SK-N-SH (cell line): ENCODE results near the gene TAB3. TPM values are rescaled to one million over a fixed set of nuclear protein-coding genes. Genes with fewer than 3 reads are reported as not detected.

Experiments
- CTCF ChIA-PET: fragments of 300-600, 350-600 bp; formaldehyde crosslinking; extraction: SDS; loops from one replicate; lab custom pipeline; 2021; lab: Yijun Ruan, JAX
- POLR2A ChIA-PET: fragments of 350-600 bp; sonication (Branson Sonifier 250); formaldehyde crosslinking; extraction: SDS; loops from one replicate; lab custom pipeline; 2020; ENCODE audit warnings: antibody characterized with exemption, inconsistent platforms; lab: Yijun Ruan, JAX
- DNase-seq: peaks from one replicate; pipeline ENCODE4 v3.0.0; 2012
- H2AFZ ChIP-seq: fragments of 200-600 bp; sonication (generic); 2 replicates; pipeline ENCODE4 v1.8.1; 2016; ENCODE audit warnings: antibody characterized with exemption, mild to moderate bottlenecking, low read depth
- H3F3A ChIP-seq: fragments of 200-600 bp; sonication (generic); replicated peaks from 2 replicates; pipeline ENCODE3; 2016; ENCODE audit warnings: antibody characterized with exemption, mild to moderate bottlenecking; ENCODE audit not compliant: insufficient read depth
- H3K27ac ChIP-seq, 2 experiments: fragments of 200-500 bp in 1 of 2; fragments of 200-600 bp in 1 of 2; sonication (Bioruptor generic) in 1 of 2; sonication (generic), shearing (Covaris generic) in 1 of 2; 2 replicates each; pipeline versions ENCODE4 v1.5.1 to v1.6.1; 2014 to 2016; ENCODE audit warnings: low read depth in 2 of 2, inconsistent platforms in 1 of 2, low read length in 1 of 2, mild to moderate bottlenecking in 1 of 2, mixed read lengths in 1 of 2
- H3K27me3 ChIP-seq: fragments of 200-600 bp; sonication (generic), shearing (Covaris generic); 2 replicates; pipeline ENCODE4 v1.6.1; 2016; ENCODE audit warnings: mixed run types; ENCODE audit not compliant: insufficient read depth
- H3K36me3 ChIP-seq, 2 experiments: fragments of 200-500 bp in 1 of 2; fragments of 200-600 bp in 1 of 2; sonication (Bioruptor generic) in 1 of 2; sonication (generic) in 1 of 2; replicated peaks in 1 of 2; 2 replicates each; pipeline versions ENCODE3 to v1.5.1; 2014 to 2016; ENCODE audit warnings: low read length in 1 of 2, mild to moderate bottlenecking in 1 of 2; ENCODE audit not compliant: insufficient read depth in 2 of 2, control insufficient read depth in 1 of 2
- H3K4me1 ChIP-seq, 2 experiments: fragments of 200-500 bp in 1 of 2; fragments of 200-600 bp in 1 of 2; sonication (Bioruptor generic) in 1 of 2; sonication (generic), shearing (Covaris generic) in 1 of 2; 2 replicates each; pipeline versions ENCODE4 v1.5.1 to v1.6.1; 2014 to 2016; ENCODE audit warnings: low read depth in 1 of 2, low read length in 1 of 2, mixed run types in 1 of 2; ENCODE audit not compliant: insufficient read depth in 2 of 2, control insufficient read depth in 1 of 2
- H3K4me2 ChIP-seq: fragments of 200-600 bp; sonication (generic), shearing (Covaris generic); 2 replicates; pipeline ENCODE4 v1.6.1; 2017; ENCODE audit warnings: mixed run types
- H3K4me3 ChIP-seq, 2 experiments: fragments of 200-500 bp in 1 of 2; fragments of 200-600 bp in 1 of 2; sonication (Bioruptor generic) in 1 of 2; sonication (generic), shearing (Covaris generic) in 1 of 2; 2 replicates each; pipeline versions ENCODE4 v1.5.1 to v1.8.1; 2014 to 2016; ENCODE audit warnings: low read depth in 2 of 2, inconsistent platforms in 1 of 2, low read length in 1 of 2, mild to moderate bottlenecking in 1 of 2, mixed read lengths in 1 of 2, moderate library complexity in 1 of 2
- H3K79me2 ChIP-seq: fragments of 200-600 bp; sonication (generic); 2 replicates; pipeline ENCODE4 v1.8.1; 2017; ENCODE audit warnings: mild to moderate bottlenecking; ENCODE audit not compliant: insufficient read depth
- H3K9ac ChIP-seq: fragments of 200-600 bp; sonication (generic); 2 replicates; pipeline ENCODE4 v1.6.1; 2017; ENCODE audit warnings: mixed run types
- H3K9me2 ChIP-seq: fragments of 200-600 bp; sonication (generic); 2 replicates; pipeline ENCODE4 v1.6.1; 2017; ENCODE audit warnings: mixed run types
- H3K9me3 ChIP-seq: fragments of 200-600 bp; sonication (generic); 2 replicates; pipeline ENCODE4 v1.6.1; 2017; ENCODE audit warnings: mixed run types, mild to moderate bottlenecking, moderate library complexity
- H4K20me1 ChIP-seq: fragments of 200-600 bp; sonication (generic); 2 replicates; pipeline ENCODE4 v1.6.1; 2017; ENCODE audit warnings: mild to moderate bottlenecking, mixed run types; ENCODE audit not compliant: insufficient read depth
- ELF1 ChIP-seq: IDR thresholded peaks from 2 replicates; pipeline ENCODE4 v1.4.0; 2012
- EP300 ChIP-seq, 2 experiments: IDR thresholded peaks; 2 replicates each; pipeline versions ENCODE4 v1.4.0 to v1.6.1; 2012; ENCODE audit warnings: borderline replicate concordance in 1 of 2, low read depth in 1 of 2, low read length in 1 of 2
- EZH2phosphoT487 ChIP-seq: fragments of 200-600 bp; sonication (generic); IDR thresholded peaks from 2 replicates; pipeline ENCODE4 v1.6.1; 2017; ENCODE audit warnings: low read depth, mixed run types, mild to moderate bottlenecking, antibody characterized with exemption, moderate library complexity, borderline replicate concordance
- FOSL2 ChIP-seq: IDR thresholded peaks from 2 replicates; pipeline ENCODE4 v1.4.0; 2012; ENCODE audit warnings: low read depth, mild to moderate bottlenecking, moderate library complexity, borderline replicate concordance
- FOXJ3 ChIP-seq: sonication (generic); formaldehyde crosslinking; IDR thresholded peaks from 2 replicates; pipeline ENCODE4 v1.5.1; 2020; ENCODE audit warnings: mild to moderate bottlenecking, missing genetic modification reagents
- GABPA ChIP-seq: IDR thresholded peaks from 2 replicates; pipeline ENCODE4 v1.4.0; 2012; ENCODE audit warnings: low read depth, mild to moderate bottlenecking
- MAX ChIP-seq: IDR thresholded peaks from 2 replicates; pipeline ENCODE4 v1.4.0; 2012; ENCODE audit warnings: low read depth
- MEF2A ChIP-seq: IDR thresholded peaks from 2 replicates; pipeline ENCODE4 v1.4.0; 2012; ENCODE audit warnings: low read depth, borderline replicate concordance
- MXI1 ChIP-seq: IDR thresholded peaks from 2 replicates; pipeline ENCODE4 v1.6.1; 2012; ENCODE audit warnings: mild to moderate bottlenecking, low read depth, low read length, improper control_type of control experiment
- NRF1 ChIP-seq: IDR thresholded peaks from 2 replicates; pipeline ENCODE4 v1.6.1; 2012; ENCODE audit warnings: low read depth, mild to moderate bottlenecking, low read length
- POLR2AphosphoS5 ChIP-seq: IDR thresholded peaks from 2 replicates; pipeline ENCODE4 v1.6.1; 2012; ENCODE audit warnings: low read depth, low read length
- RAD21 ChIP-seq: IDR thresholded peaks from 2 replicates; pipeline ENCODE4 v1.6.1; 2012; ENCODE audit warnings: mild to moderate bottlenecking, low read length
- RFX5 ChIP-seq: IDR thresholded peaks from 2 replicates; pipeline ENCODE4 v1.6.1; 2012; ENCODE audit warnings: mild to moderate bottlenecking, improper control_type of control experiment, low read length
- TAF1 ChIP-seq: IDR thresholded peaks from 2 replicates; pipeline ENCODE4 v1.6.1; 2012; ENCODE audit warnings: low read depth, mild to moderate bottlenecking, low read length, moderate library complexity, borderline replicate concordance
- TCF12 ChIP-seq: IDR thresholded peaks from 2 replicates; pipeline ENCODE4 v1.4.0; 2012
- USF1 ChIP-seq: IDR thresholded peaks from 2 replicates; pipeline ENCODE4 v1.4.0; 2012; ENCODE audit warnings: low read depth, borderline replicate concordance
- USF2 ChIP-seq: fragments of 150-350 bp; IDR thresholded peaks from 2 replicates; pipeline ENCODE4 v1.6.1; 2017; ENCODE audit warnings: antibody characterized with exemption, low read length, low read depth, borderline replicate concordance
- WGBS: methylation state at CpG from one replicate; pipeline ENCODE4 v1.1.6; 2017; ENCODE audit warnings: low lambda C conversion rate; 5-methylcytosine and 5-hydroxymethylcytosine counted together
- polyA plus RNA-seq, 3 experiments: library from polyadenylated mRNA; depleted of rRNA; stranded (reverse); fragments of >200 nt; gene quantifications; 2 replicates each; pipeline ENCODE4 v1.2.3, GENCODE V29; 2012
- TF ChIP-seq, protein P1 (sequence below): IDR thresholded peaks from 2 replicates; pipeline ENCODE4 v1.6.1; 2012; ENCODE audit warnings: mild to moderate bottlenecking, low read depth, low read length, moderate library complexity
- TF ChIP-seq, protein P2 (sequence below): fragments of 150-350 bp; IDR thresholded peaks from 2 replicates; pipeline ENCODE4 v1.6.1; 2016; ENCODE audit warnings: mild to moderate bottlenecking, low read depth, low read length

TAB3 gene
- polyA plus RNA-seq, 1 of the 3 experiments (the other 2 are of a cell fraction) = 9.2 TPM

DNA sequence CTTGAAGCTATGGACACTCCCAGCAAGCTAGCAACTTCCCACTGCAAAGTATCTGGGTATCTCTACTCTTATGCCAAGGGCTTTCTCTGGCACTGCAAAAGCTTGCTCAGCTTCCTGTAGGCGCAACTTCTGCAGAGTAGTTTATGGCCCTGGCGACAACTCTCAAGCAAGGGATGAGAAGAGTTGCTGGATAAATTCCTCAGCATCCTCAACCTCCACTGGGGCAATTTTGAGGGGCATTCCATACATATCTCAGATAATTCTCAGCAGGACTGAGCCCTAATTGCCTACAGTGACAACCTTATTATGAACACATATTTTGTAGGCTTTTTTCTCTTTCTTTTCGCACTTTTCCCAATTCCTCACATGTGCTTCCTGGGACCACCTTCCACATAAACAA lies 31.2 kb upstream of the TAB3 start:
- no peaks in the 10 kb centered on the region for H3K9me2 ChIP-seq
- no peak overlapping the region for H3K4me3 ChIP-seq
- H4K20me1 ChIP-seq = no peaks in the 10 kb centered on the region
- H3F3A ChIP-seq = no peaks in the 10 kb centered on the region
- no peaks in the 10 kb centered on the region for H3K27me3 ChIP-seq
- no peak overlapping the region for H3K4me2 ChIP-seq
- no peaks in the 10 kb centered on the region for H3K9me3 ChIP-seq
- CTCF ChIA-PET = no interaction called here
- 47% methylated on average over 3 of the region's 3 CpGs for WGBS
- H2AFZ ChIP-seq = no peak overlapping the region
- POLR2A ChIA-PET = no interaction called here
- H3K9ac ChIP-seq = no peak overlapping the region
- H3K36me3 ChIP-seq = no peaks in the 10 kb centered on the region
- TF ChIP-seq POLR2AphosphoS5 (no peak), TAF1 (no peak), USF2 (no peak), ELF1 (no peak), NRF1 (no peak), TCF12 (no peak), FOXJ3 (CRISPR knock-in tag) (no peak), USF1 (no peak), EZH2phosphoT487 (no peak), EP300 (IDR thresholded peaks at IDR 0.05; ENCODE audit: borderline replicate concordance in 1 of 2, low read depth in 1 of 2, low read length in 1 of 2) (no peak), MAX (no peak), MXI1 (no peak), RFX5 (no peak), FOSL2 (no peak), GABPA (no peak), MEF2A (no peak), RAD21 (no peak)
- TF ChIP-seq, protein P1, sequence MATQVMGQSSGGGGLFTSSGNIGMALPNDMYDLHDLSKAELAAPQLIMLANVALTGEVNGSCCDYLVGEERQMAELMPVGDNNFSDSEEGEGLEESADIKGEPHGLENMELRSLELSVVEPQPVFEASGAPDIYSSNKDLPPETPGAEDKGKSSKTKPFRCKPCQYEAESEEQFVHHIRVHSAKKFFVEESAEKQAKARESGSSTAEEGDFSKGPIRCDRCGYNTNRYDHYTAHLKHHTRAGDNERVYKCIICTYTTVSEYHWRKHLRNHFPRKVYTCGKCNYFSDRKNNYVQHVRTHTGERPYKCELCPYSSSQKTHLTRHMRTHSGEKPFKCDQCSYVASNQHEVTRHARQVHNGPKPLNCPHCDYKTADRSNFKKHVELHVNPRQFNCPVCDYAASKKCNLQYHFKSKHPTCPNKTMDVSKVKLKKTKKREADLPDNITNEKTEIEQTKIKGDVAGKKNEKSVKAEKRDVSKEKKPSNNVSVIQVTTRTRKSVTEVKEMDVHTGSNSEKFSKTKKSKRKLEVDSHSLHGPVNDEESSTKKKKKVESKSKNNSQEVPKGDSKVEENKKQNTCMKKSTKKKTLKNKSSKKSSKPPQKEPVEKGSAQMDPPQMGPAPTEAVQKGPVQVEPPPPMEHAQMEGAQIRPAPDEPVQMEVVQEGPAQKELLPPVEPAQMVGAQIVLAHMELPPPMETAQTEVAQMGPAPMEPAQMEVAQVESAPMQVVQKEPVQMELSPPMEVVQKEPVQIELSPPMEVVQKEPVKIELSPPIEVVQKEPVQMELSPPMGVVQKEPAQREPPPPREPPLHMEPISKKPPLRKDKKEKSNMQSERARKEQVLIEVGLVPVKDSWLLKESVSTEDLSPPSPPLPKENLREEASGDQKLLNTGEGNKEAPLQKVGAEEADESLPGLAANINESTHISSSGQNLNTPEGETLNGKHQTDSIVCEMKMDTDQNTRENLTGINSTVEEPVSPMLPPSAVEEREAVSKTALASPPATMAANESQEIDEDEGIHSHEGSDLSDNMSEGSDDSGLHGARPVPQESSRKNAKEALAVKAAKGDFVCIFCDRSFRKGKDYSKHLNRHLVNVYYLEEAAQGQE = no peak
- TF ChIP-seq, protein P2, sequence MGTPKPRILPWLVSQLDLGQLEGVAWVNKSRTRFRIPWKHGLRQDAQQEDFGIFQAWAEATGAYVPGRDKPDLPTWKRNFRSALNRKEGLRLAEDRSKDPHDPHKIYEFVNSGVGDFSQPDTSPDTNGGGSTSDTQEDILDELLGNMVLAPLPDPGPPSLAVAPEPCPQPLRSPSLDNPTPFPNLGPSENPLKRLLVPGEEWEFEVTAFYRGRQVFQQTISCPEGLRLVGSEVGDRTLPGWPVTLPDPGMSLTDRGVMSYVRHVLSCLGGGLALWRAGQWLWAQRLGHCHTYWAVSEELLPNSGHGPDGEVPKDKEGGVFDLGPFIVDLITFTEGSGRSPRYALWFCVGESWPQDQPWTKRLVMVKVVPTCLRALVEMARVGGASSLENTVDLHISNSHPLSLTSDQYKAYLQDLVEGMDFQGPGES = no peak
- no peak overlapping the region for H3K27ac ChIP-seq
- no peak for DNase-seq
- no peaks in the 10 kb centered on the region for H3K79me2 ChIP-seq
- no peaks in the 10 kb centered on the region for H3K4me1 ChIP-seq
